Esophagus (tissue), 2 donors: Measurements from ENCODE around the gene SYK. TPM values are rescaled to one million over a fixed set of nuclear protein-coding genes. Genes with fewer than 3 reads are reported as not detected.
"Not testable (repeated sequence)": the region's sequence is repeated elsewhere in the genome, so short reads cannot be mapped to it uniquely, and the experiment has no call there.

Experiments used
- H3K27ac ChIP-seq, 2 donors: one replicate each; pipeline ENCODE4 v1.5.1; 2013; ENCODE audit warnings: low read depth in 2 of 2, mild to moderate bottlenecking in 2 of 2, inconsistent platforms in 1 of 2, low read length in 1 of 2, moderate library complexity in 1 of 2
- H3K27me3 ChIP-seq, 2 donors: one replicate each; pipeline ENCODE4 v1.6.1; 2013; ENCODE audit warnings: low read length in 2 of 2, control low read depth in 1 of 2, mild to moderate bottlenecking in 1 of 2; ENCODE audit not compliant: insufficient read depth in 2 of 2, control insufficient read depth in 1 of 2
- H3K36me3 ChIP-seq, 2 donors: one replicate each; pipeline ENCODE4 v1.6.1; 2013; ENCODE audit warnings: low read length in 1 of 2; ENCODE audit not compliant: control insufficient read depth in 2 of 2, insufficient read depth in 2 of 2
- H3K4me1 ChIP-seq, 2 donors: one replicate each; pipeline ENCODE4 v1.6.1; 2013; ENCODE audit warnings: low read length in 1 of 2; ENCODE audit not compliant: control insufficient read depth in 2 of 2, insufficient read depth in 2 of 2
- H3K4me3 ChIP-seq, 2 donors: one replicate each; pipeline ENCODE4 v1.5.1; 2013; ENCODE audit warnings: low read length in 2 of 2, mild to moderate bottlenecking in 2 of 2, low read depth in 1 of 2, moderate library complexity in 1 of 2
- H3K9me3 ChIP-seq, 2 donors: one replicate each; pipeline ENCODE4 v1.6.1; 2013; ENCODE audit warnings: mild to moderate bottlenecking in 2 of 2, low read depth in 1 of 2, low read length in 1 of 2, moderate library complexity in 1 of 2; ENCODE audit not compliant: control insufficient read depth in 2 of 2, insufficient read depth in 1 of 2
- WGBS, 2 donors: extraction: QIAGEN DNeasy Blood & Tissue Kit; methylation state at CpG; one replicate each; pipeline ENCODE4 v1.1.7; 2013; 5-methylcytosine and 5-hydroxymethylcytosine counted together
- polyA plus RNA-seq, 2 donors: library from polyadenylated mRNA; stranded (reverse); fragments of 200-250 nt; gene quantifications; one replicate each; pipeline ENCODE4 v1.2.3, GENCODE V29; 2013
- donor health status: healthy with polysubstance abuse.
- donor health status: Bipolar disorder and iron deficiency.

Gene SYK
- polyA plus RNA-seq, 2 donors, result 12.0 to 16.5 TPM

- not testable (repeated sequence) for H3K36me3 ChIP-seq, H3K4me1 ChIP-seq, H3K27ac ChIP-seq, H3K4me3 ChIP-seq, H3K27me3 ChIP-seq, H3K9me3 ChIP-seq
- WGBS, 2 donors, result 98% methylated on average over 2 of the region's 3 CpGs; no CpG with 5 or more reads in 1 of the 2 donors
Measured at GRCh38 chr9:90793024-90793423, 8.6 kb upstream of the SYK start.

- Histone ChIP-seq H3K4me1 (no peaks in the 10 kb centered on the region), H3K9me3 (no peaks in the 10 kb centered on the region), H3K27ac (no peak overlapping the region), H3K27me3 (no peaks in the 10 kb centered on the region), H3K4me3 (no peak overlapping the region), H3K36me3 (no peaks in the 10 kb centered on the region)
- 77 to 85% methylated on average over 2 of the region's 2 CpGs for WGBS, 2 donors
Measured at GRCh38 chr9:90793729-90794128, 7.9 kb upstream of the SYK start.

GRCh38 chr9:90795084-90795483 lies 6.5 kb upstream of the SYK start:
- H3K27ac ChIP-seq, result no peak overlapping the region
- H3K27me3 ChIP-seq, result no peaks in the 10 kb centered on the region
- no peaks in the 10 kb centered on the region for H3K36me3 ChIP-seq
- no peaks in the 10 kb centered on the region for H3K4me1 ChIP-seq
- 63 to 79% methylated on average over 3 of the region's 3 CpGs for WGBS, 2 donors
- H3K9me3 ChIP-seq, result no peaks in the 10 kb centered on the region
- H3K4me3 ChIP-seq, result no peak overlapping the region

- Histone ChIP-seq H3K27ac (no peak overlapping the region), H3K36me3 (no peaks in the 10 kb centered on the region), H3K27me3 (peaks cover 0 to 1% of the 10 kb centered on the region in 2 donors), H3K4me1 (no peaks in the 10 kb centered on the region), H3K9me3 (no peaks in the 10 kb centered on the region), H3K4me3 (no peak overlapping the region)
- 87 to 88% methylated on average over 5 of the region's 5 CpGs for WGBS, 2 donors
Measured at GRCh38 chr9:90795871-90796317, 5.7 kb upstream of the SYK start.

GRCh38 chr9:90799271-90799852 lies 2.3 kb upstream of the SYK start:
- Histone ChIP-seq H3K27me3 (peaks cover 0 to 4% of the 10 kb centered on the region in 2 donors), H3K4me3 (no peak overlapping the region), H3K27ac (no peak overlapping the region), H3K9me3 (no peaks in the 10 kb centered on the region), H3K4me1 (peaks cover 0 to 3% of the 10 kb centered on the region in 2 donors), H3K36me3 (no peaks in the 10 kb centered on the region)
- WGBS, 2 donors, result 83 to 91% methylated on average over 5 of the region's 5 CpGs

GRCh38 chr9:90801973-90802322 lies 329 bp downstream of the SYK start:
- H3K4me3 ChIP-seq, result peak overlapping the region; percentile 63 to 83
- H3K36me3 ChIP-seq, result no peaks in the 10 kb centered on the region
- H3K9me3 ChIP-seq, result no peaks in the 10 kb centered on the region
- peaks cover 0 to 4% of the 10 kb centered on the region in 2 donors for H3K27me3 ChIP-seq
- 3 to 4% methylated on average over 29 of the region's 29 CpGs for whole genome bisulfite sequencing, 2 donors
- peaks cover 4 to 6% of the 10 kb centered on the region in 2 donors for H3K4me1 ChIP-seq
- peak overlapping the region; percentile 77 to 87 for H3K27ac ChIP-seq

- Histone ChIP-seq H3K4me1 (peaks cover 4 to 6% of the 10 kb centered on the region in 2 donors), H3K4me3 (peak overlapping the region; percentile 63 to 83), H3K9me3 (no peaks in the 10 kb centered on the region), H3K27me3 (peaks cover 0 to 4% of the 10 kb centered on the region in 2 donors), H3K27ac (peak overlapping the region in 1 of 2 donors; percentile 87), H3K36me3 (no peaks in the 10 kb centered on the region)
- 32 to 41% methylated on average over 3 of the region's 3 CpGs for WGBS, 2 donors
Measured at GRCh38 chr9:90802386-90802985, 867 bp downstream of the SYK start.

- Histone ChIP-seq H3K27ac (no peak overlapping the region), H3K9me3 (no peaks in the 10 kb centered on the region), H3K4me3 (no peak overlapping the region), H3K36me3 (no peaks in the 10 kb centered on the region), H3K4me1 (peaks cover 6% of the 10 kb centered on the region in 2 donors), H3K27me3 (peaks cover 0 to 4% of the 10 kb centered on the region in 2 donors)
- 41 to 57% methylated on average over 3 of the region's 3 CpGs for WGBS, 2 donors
Measured at GRCh38 chr9:90803860-90804593, 2.4 kb downstream of the SYK start.

- H3K27me3 ChIP-seq, result peaks cover 0 to 4% of the 10 kb centered on the region in 2 donors
- H3K4me1 ChIP-seq, result peaks cover 6 to 8% of the 10 kb centered on the region in 2 donors
- 56 to 72% methylated on average over 6 of the region's 6 CpGs for WGBS, 2 donors
- H3K9me3 ChIP-seq, result no peaks in the 10 kb centered on the region
- H3K27ac ChIP-seq, result no peak overlapping the region
- H3K36me3 ChIP-seq, result no peaks in the 10 kb centered on the region
- H3K4me3 ChIP-seq, result no peak overlapping the region
Measured at GRCh38 chr9:90805006-90805996, 3.7 kb downstream of the SYK start.
